DOHH2 (cell line): ENCODE measurements around the gene ADCY10.
A peak's percentile ranks its signal among the peaks of the same experiment; 100 is the strongest.

Source experiments
- H3F3A ChIP-seq: fragments of 200-600 bp; sonication (generic), shearing (Covaris generic); 2 replicates; pipeline ENCODE4 v1.6.0; 2016; ENCODE audit warnings: antibody characterized with exemption, mild to moderate bottlenecking; ENCODE audit not compliant: control insufficient read depth, insufficient read depth
- H3K27ac ChIP-seq: fragments of 200-600 bp; sonication (generic); 2 replicates; pipeline ENCODE4 v1.5.1; 2014; ENCODE audit warnings: low read depth, mild to moderate bottlenecking, low read length, moderate library complexity
- H3K27me3 ChIP-seq: fragments of 200-600 bp; sonication (generic); 2 replicates; pipeline ENCODE4 v1.6.1; 2014; ENCODE audit warnings: mild to moderate bottlenecking, low read length, mixed read lengths; ENCODE audit not compliant: control insufficient read depth
- H3K36me3 ChIP-seq: fragments of 200-600 bp; sonication (generic); 2 replicates; pipeline ENCODE4 v1.6.1; 2014; ENCODE audit warnings: mild to moderate bottlenecking, low read length, moderate library complexity, mixed read lengths; ENCODE audit not compliant: control insufficient read depth
- H3K4me1 ChIP-seq: fragments of 200-600 bp; sonication (generic); 2 replicates; pipeline ENCODE4 v1.6.1; 2014; ENCODE audit warnings: mild to moderate bottlenecking, low read length, mixed read lengths; ENCODE audit not compliant: control insufficient read depth
- H3K4me2 ChIP-seq: fragments of 200-600 bp; sonication (generic); 2 replicates; pipeline ENCODE4 v1.6.0; 2014; ENCODE audit warnings: mild to moderate bottlenecking, low read length, moderate library complexity
- H3K4me3 ChIP-seq: fragments of 200-600 bp; sonication (generic); 2 replicates; pipeline ENCODE4 v1.5.1; 2014; ENCODE audit warnings: mild to moderate bottlenecking, low read length, mixed read lengths
- H3K79me2 ChIP-seq: fragments of 200-600 bp; sonication (generic); 2 replicates; pipeline ENCODE4 v1.6.1; 2014; ENCODE audit warnings: mild to moderate bottlenecking, low read length, mixed read lengths; ENCODE audit not compliant: control insufficient read depth
- H3K9me2 ChIP-seq: fragments of 200-600 bp; sonication (generic); replicated peaks from 2 replicates; pipeline ENCODE4 v1.6.1; 2014; ENCODE audit warnings: mild to moderate bottlenecking, low read length, mixed read lengths; ENCODE audit not compliant: control insufficient read depth
- H3K9me3 ChIP-seq: fragments of 200-600 bp; sonication (generic); 2 replicates; pipeline ENCODE4 v1.6.1; 2014; ENCODE audit warnings: antibody characterized with exemption, low read length, mixed read lengths; ENCODE audit not compliant: control insufficient read depth, insufficient read depth
- H4K20me1 ChIP-seq: fragments of 200-600 bp; sonication (generic); 2 replicates; pipeline ENCODE4 v1.6.0; 2014; ENCODE audit warnings: low read depth, mild to moderate bottlenecking, antibody characterized with exemption, low read length, moderate library complexity; ENCODE audit not compliant: control insufficient read depth, insufficient read depth
- EZH2phosphoT487 ChIP-seq: fragments of 200-600 bp; sonication (generic); IDR thresholded peaks from 2 replicates; pipeline ENCODE4 v1.6.1; 2017; ENCODE audit warnings: borderline replicate concordance, mild to moderate bottlenecking, antibody characterized with exemption, low read length, moderate library complexity, mixed read lengths
- TF ChIP-seq, protein P1 (sequence below): fragments of 200-600 bp; sonication (generic); IDR thresholded peaks from one replicate; pipeline ENCODE4 v1.5.1; 2014; ENCODE audit warnings: antibody characterized with exemption, mild to moderate bottlenecking, low read depth, low read length; ENCODE audit not compliant: poor library complexity, severe bottlenecking

ADCY10 gene

DNA sequence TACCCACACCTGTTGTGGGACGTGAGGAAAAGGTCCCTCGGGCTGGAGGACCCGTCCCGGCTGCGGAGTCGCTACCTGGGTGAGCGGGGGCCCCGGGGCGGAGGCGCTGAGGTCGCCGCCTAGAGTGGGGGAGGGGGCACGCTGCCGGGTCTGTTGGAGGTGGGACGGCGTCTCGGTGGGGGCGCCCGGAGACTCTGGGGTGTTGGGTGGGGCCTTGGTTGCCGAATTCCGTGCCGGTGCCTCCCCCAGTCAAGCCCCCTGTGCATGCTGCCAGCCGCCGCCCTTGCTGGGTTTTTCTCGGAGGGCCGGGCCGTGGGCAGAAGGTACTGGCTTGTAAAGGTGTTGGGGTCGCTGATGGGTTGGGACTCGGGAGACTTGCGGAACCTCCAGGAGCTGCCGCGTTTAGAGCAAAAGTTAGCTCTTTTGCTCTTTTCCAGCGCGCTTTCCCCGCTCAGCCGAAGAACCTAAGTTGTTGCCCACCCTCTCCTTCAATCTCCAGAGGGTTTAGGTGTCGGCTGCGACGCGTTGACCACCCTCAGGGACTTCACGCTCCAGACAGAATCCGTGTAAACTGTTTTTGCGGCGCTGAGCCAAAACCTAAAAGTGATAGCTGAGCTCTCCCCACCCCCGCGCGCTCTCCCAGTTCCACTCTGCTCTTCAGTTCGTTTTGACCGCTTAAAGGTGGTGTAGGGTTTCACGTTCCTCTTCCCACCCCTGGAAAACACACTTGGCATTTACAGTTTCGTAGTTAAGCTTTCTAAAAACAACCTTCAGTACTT, 23.2 kb upstream of the ADCY10 start, which contains the start of gene MPC2:
TSS of gene MPC2 (minus strand) at position 143 of the 779 bp plus-strand sequence. CDS start 1,231 bp downstream, outside the sequence.
- no peaks in the 10 kb centered on the region for H3K9me3 ChIP-seq
- peaks cover 10% of the 10 kb centered on the region for H3K36me3 ChIP-seq
- no peak for TF ChIP-seq EZH2phosphoT487
- TF ChIP-seq, protein P1, sequence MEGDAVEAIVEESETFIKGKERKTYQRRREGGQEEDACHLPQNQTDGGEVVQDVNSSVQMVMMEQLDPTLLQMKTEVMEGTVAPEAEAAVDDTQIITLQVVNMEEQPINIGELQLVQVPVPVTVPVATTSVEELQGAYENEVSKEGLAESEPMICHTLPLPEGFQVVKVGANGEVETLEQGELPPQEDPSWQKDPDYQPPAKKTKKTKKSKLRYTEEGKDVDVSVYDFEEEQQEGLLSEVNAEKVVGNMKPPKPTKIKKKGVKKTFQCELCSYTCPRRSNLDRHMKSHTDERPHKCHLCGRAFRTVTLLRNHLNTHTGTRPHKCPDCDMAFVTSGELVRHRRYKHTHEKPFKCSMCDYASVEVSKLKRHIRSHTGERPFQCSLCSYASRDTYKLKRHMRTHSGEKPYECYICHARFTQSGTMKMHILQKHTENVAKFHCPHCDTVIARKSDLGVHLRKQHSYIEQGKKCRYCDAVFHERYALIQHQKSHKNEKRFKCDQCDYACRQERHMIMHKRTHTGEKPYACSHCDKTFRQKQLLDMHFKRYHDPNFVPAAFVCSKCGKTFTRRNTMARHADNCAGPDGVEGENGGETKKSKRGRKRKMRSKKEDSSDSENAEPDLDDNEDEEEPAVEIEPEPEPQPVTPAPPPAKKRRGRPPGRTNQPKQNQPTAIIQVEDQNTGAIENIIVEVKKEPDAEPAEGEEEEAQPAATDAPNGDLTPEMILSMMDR = no peak
- peak within 1 kb of the TSS; percentile 87 for H3K4me3 ChIP-seq
- no peaks in the 10 kb centered on the region for H4K20me1 ChIP-seq
- peak within 1 kb of the TSS; percentile 85 for H3K4me2 ChIP-seq
- H3K9me2 ChIP-seq = no peaks in the 10 kb centered on the region
- peaks cover 89% of the 10 kb centered on the region for H3K79me2 ChIP-seq
- H3K27ac ChIP-seq = peak within 1 kb of the TSS; percentile 88
- H3F3A ChIP-seq = peaks cover 4% of the 10 kb centered on the region; the same call in 1 of the 2 replicates
- H3K4me1 ChIP-seq = peaks cover 27% of the 10 kb centered on the region
- no peaks in the 10 kb centered on the region for H3K27me3 ChIP-seq

DNA sequence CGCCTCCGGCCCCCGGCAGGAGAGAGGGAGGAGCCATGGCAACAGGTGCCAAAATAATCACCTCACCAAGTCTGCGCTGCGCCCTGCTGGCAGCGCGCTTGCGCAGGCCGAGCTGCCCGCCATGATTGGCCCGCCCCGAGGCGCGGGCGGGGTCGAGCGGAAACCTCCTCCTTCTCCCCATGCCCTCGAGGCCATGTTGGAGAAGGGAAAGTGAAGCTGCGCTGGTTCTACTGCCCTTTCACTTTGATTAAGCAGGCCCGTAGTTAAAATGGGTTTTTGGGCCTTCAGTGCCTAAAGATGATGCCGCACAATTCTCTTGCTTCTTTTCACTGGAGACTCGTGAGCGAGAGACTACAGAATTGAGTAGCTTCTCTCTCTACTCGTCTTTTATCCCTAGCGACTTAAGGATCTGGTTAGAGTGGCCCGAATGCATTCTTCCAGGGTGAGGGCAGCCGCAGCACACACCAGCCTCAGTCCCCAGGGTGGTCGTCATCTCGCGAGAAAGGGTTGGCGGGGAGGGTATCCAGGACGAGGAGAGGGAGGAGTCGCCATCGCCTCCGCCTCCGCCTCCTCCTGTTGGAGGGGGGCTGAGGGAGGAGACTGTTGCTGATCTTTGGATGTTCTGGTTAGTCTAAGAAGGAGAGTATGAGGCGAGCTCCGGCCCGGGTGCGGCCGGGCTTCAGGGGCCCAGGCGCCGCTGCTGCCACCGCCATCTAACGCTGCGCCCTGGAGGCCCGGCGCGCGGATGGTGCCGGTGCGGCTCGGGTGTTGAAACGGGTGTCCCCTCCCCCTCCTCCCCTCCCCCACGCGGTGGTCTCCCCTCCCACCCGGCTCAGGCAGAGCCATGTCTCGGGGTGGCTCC, 22.4 kb upstream of the ADCY10 start, which contains the start of gene DCAF6:
TSS of gene DCAF6 (plus strand) at position 616 of the 862 bp plus-strand sequence. CDS start at position 845, 229 bp downstream.
- H3K79me2 ChIP-seq = peaks cover 84% of the 10 kb centered on the region

DNA sequence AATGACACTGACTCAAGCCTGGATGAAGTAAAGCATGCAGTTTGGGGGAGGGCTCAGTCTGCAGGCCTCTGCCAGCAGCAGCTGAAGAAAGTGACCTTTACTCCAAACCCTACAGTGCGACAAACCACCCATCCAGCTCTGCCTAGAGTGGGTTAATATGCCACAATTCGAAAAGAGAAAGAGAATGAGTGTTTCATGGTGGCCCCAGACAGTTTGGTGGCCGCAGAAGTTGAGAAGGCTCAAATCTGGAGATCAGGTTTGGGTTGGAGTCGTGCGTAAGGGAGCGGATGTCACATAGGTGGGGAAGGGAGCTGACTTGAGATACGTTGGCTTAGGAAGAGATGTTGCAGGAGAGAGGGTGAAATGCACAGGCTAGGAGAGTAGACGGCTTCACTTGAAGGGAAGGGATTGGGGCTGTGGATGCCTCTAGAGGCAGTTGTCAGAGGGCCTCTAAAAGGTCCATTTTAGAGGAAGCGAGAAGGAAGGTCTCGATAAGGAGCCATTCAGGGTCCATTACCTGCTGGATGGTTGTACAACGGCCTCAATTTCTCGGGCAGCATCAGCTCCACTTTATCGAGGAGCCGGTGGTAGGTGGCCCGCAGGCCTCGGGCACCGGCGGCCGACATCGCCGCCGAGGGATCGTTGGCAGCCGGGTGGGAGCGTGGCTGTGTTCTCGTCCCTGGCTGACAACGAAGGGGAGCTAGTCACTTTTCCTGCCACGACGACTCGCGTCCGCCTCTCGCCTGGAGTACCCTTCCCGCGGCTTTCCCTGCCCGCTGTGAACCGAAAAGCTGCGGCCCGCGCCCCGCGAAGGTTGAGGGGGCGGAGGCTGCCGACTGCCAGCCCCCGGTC, 21.5 kb upstream of the ADCY10 start:
- Histone ChIP-seq H3K9me2 (no peaks in the 10 kb centered on the region), H3K4me3 (peak overlapping the region; percentile 87), H3K4me2 (peak overlapping the region; percentile 85), H3K36me3 (peaks cover 6% of the 10 kb centered on the region; the same call in 1 of the 2 replicates), H3K9me3 (no peaks in the 10 kb centered on the region), H3F3A (no peaks in the 10 kb centered on the region), H3K27me3 (no peaks in the 10 kb centered on the region), H3K4me1 (peaks cover 37% of the 10 kb centered on the region), H3K27ac (peak overlapping the region; percentile 55), H3K79me2 (peaks cover 83% of the 10 kb centered on the region), H4K20me1 (no peaks in the 10 kb centered on the region)
- no peak for TF ChIP-seq EZH2phosphoT487
- TF ChIP-seq, protein P1 = peak; percentile 28

More for the DNA sequence above, 22.4 kb upstream of the ADCY10 start, which contains the start of gene DCAF6:
- H3K4me1 ChIP-seq = peaks cover 30% of the 10 kb centered on the region
- peak within 1 kb of the TSS; percentile 88 for H3K27ac ChIP-seq
- H3F3A ChIP-seq = peaks cover 4% of the 10 kb centered on the region; the same call in 1 of the 2 replicates
- TF ChIP-seq, protein P1 = no peak
- no peak for TF ChIP-seq EZH2phosphoT487
- H3K4me3 ChIP-seq = peak within 1 kb of the TSS; percentile 87
- H3K9me3 ChIP-seq = no peaks in the 10 kb centered on the region
- peaks cover 6% of the 10 kb centered on the region; the same call in 1 of the 2 replicates for H3K36me3 ChIP-seq
- H3K9me2 ChIP-seq = no peaks in the 10 kb centered on the region
- no peaks in the 10 kb centered on the region for H3K27me3 ChIP-seq
- no peaks in the 10 kb centered on the region for H4K20me1 ChIP-seq
- peak within 1 kb of the TSS; percentile 85 for H3K4me2 ChIP-seq
